Breast epithelium (tissue), 3 donors: ENCODE measurements around the gene PAK5.

Source experiments
- CTCF ChIP-seq, 3 donors: fragments of 450-650 bp; IDR thresholded peaks; one replicate each; pipeline ENCODE4 v1.5.1; 2016 to 2017; ENCODE audit warnings: antibody characterized with exemption in 3 of 3, mild to moderate bottlenecking in 3 of 3, moderate library complexity in 3 of 3
- POLR2A ChIP-seq: fragments of 450-650 bp; IDR thresholded peaks from one replicate; pipeline ENCODE4 v1.6.1; 2016; ENCODE audit warnings: antibody characterized with exemption, mild to moderate bottlenecking, moderate library complexity
- POLR2AphosphoS5 ChIP-seq, 3 donors: sonication (generic); formaldehyde crosslinking; IDR thresholded peaks; one replicate each; pipeline ENCODE4 v1.6.1; 2017; ENCODE audit warnings: antibody characterized with exemption in 3 of 3

GRCh38 chr20:9646375-9646774 is 192.5 kb downstream of the PAK5 start:
- TF ChIP-seq POLR2AphosphoS5 (IDR thresholded peaks at IDR 0.05) (no peak), CTCF (IDR thresholded peaks at IDR 0.05) (no peak), POLR2A (no peak)
